Measurements from ENCODE around the gene CACNA1C.

GRCh38 chr12:2387103-2387834 lies 334.5 kb downstream of the CACNA1C start:
- TF ChIP-seq CTCF (IDR thresholded peaks at IDR 0.05) (no peak), EZH2 (IDR thresholded peaks at IDR 0.05; ENCODE audit: borderline replicate concordance, insufficient read depth, low read depth, low read length, poor library complexity, severe bottlenecking) (no peak)

Measured in B cell (primary cell).